ENCODE measurements around the gene ZMPSTE24. TPM values are rescaled to one million over a fixed set of nuclear protein-coding genes. Genes with fewer than 3 reads are reported as not detected.
"Not testable (repeated sequence)": the region's sequence is repeated elsewhere in the genome, so short reads cannot be mapped to it uniquely, and the experiment has no call there.

Gene ZMPSTE24
- polyA plus RNA-seq, 2 donors: 14.4 to 18.7 TPM

DNA sequence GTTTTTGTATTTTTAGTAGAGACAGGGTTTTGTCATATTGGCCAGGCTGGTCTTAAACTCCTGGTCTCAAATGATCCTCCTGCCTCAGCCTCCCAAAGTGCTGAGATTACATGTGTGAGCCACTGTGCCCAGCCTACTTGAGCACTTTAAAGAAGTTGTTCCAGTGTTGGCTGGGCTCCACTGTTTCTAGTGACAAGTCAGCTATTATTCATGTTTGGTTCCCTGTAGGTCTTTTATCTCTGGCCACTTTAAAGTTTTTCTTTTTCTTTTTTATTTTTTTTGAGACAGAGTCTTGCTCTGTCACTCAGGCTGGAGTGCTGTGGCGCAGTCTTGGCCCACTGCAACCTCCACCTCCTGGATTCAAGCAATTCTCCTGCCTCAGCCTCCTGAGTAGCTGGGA lies 73.4 kb downstream of the ZMPSTE24 start:
- H3K4me3 ChIP-seq (ENCODE audit: low read depth in 1 of 2, low read length in 2 of 2); H3K36me3 ChIP-seq (ENCODE audit: control insufficient read depth in 2 of 2, insufficient read depth in 2 of 2, low read length in 1 of 2); H3K4me1 ChIP-seq (ENCODE audit: control insufficient read depth in 2 of 2, insufficient read depth in 2 of 2, low read length in 1 of 2); H3K27me3 ChIP-seq (ENCODE audit: control insufficient read depth in 1 of 2, insufficient read depth in 2 of 2, low read length in 2 of 2); H3K9me3 ChIP-seq (ENCODE audit: control insufficient read depth in 2 of 2, insufficient read depth in 1 of 2, low read depth in 1 of 2, low read length in 1 of 2); H3K27ac ChIP-seq (ENCODE audit: low read depth in 2 of 2, low read length in 1 of 2): not testable (repeated sequence)
- WGBS, 2 donors: 85 to 90% methylated on average over 1 of the region's 1 CpG

DNA sequence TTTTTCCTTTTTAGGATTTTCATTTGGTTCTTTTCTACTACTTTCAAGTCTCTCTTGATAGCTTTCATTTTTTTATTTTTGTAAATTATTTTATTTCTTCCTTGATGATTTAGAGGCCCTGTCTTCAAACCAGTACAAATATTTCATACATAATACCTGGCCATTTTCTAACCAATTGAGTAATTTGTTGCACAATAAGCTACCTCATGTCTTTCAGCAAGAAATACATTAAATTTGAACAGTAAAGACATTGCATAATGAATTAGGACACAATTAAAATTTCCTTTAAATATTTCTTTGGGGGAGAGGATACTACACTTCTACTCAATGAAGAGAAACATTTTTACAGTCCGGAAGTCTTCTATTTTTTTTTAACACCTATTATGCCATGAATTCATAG lies 74.7 kb downstream of the ZMPSTE24 start:
- Histone ChIP-seq H3K4me1 (ENCODE audit: control insufficient read depth in 2 of 2, insufficient read depth in 2 of 2, low read length in 1 of 2) (no peaks in the 10 kb centered on the region), H3K27ac (ENCODE audit: low read depth in 2 of 2, low read length in 1 of 2) (no peak overlapping the region), H3K9me3 (ENCODE audit: control insufficient read depth in 2 of 2, insufficient read depth in 1 of 2, low read depth in 1 of 2, low read length in 1 of 2) (no peaks in the 10 kb centered on the region), H3K36me3 (ENCODE audit: control insufficient read depth in 2 of 2, insufficient read depth in 2 of 2, low read length in 1 of 2) (no peaks in the 10 kb centered on the region), H3K27me3 (ENCODE audit: control insufficient read depth in 1 of 2, insufficient read depth in 2 of 2, low read length in 2 of 2) (no peaks in the 10 kb centered on the region), H3K4me3 (ENCODE audit: low read depth in 1 of 2, low read length in 2 of 2) (no peak overlapping the region)
- 84 to 87% methylated on average over 1 of the region's 1 CpG for WGBS, 2 donors

DNA sequence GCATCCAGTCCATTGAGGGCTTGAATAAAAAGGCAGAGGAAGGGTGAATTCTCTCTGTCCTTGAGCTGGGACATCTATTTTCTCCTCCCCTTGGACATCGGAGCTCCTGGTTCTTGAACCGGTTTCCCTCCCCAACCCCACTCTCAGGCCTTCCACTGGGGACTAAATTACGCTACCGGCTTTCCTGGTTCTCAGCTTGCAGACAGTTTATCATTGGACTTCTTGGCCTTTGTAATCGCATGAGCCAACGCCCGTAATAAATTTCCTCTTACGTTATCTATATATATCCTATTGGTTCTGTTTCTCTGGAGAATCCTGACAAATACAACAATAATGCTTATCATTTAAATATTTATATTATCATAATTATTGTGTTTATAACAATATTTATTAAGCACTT lies 79.4 kb downstream of the ZMPSTE24 start:
- Histone ChIP-seq H3K4me3 (ENCODE audit: low read depth in 1 of 2, low read length in 2 of 2) (no peak overlapping the region), H3K36me3 (ENCODE audit: control insufficient read depth in 2 of 2, insufficient read depth in 2 of 2, low read length in 1 of 2) (no peaks in the 10 kb centered on the region), H3K27ac (ENCODE audit: low read depth in 2 of 2, low read length in 1 of 2) (no peak overlapping the region), H3K4me1 (ENCODE audit: control insufficient read depth in 2 of 2, insufficient read depth in 2 of 2, low read length in 1 of 2) (no peaks in the 10 kb centered on the region), H3K27me3 (ENCODE audit: control insufficient read depth in 1 of 2, insufficient read depth in 2 of 2, low read length in 2 of 2) (no peaks in the 10 kb centered on the region), H3K9me3 (ENCODE audit: control insufficient read depth in 2 of 2, insufficient read depth in 1 of 2, low read depth in 1 of 2, low read length in 1 of 2) (no peaks in the 10 kb centered on the region)
- WGBS, 2 donors: 78 to 85% methylated on average over 8 of the region's 8 CpGs

DNA sequence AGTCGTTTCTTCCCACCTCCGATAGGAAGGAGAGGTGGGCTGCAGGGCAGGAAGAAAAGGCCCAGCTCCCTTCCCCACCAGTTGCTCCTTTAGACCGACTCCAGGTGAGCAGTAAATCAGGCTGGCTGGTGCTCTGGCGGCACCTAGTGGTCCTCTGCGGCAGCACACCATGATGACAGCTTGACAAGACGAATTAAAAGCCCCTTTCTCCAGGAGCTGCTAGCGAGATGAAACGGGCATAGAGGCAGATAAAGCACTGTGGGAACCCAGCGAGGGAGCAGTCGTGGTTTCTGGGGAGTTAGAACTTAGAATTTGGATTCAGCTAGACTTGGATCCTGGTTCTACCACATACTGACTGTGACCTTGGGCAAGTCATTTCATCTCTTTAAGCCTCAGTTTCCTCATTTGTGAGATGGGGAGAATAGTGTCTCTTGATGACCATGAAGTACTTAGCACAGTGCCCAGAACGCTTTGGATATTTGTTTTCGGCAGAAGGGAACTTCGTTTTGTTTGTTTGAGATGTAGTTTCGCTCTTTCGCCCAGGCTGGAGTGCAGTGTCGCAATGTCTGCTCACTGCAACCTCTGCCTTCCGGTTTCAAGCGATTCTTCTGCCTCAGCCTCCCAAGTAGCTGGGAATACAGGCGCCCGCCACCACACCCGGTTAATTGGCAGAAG lies 80.8 kb downstream of the ZMPSTE24 start:
- Histone ChIP-seq H3K4me1 (ENCODE audit: control insufficient read depth in 2 of 2, insufficient read depth in 2 of 2, low read length in 1 of 2) (no peaks in the 10 kb centered on the region), H3K4me3 (ENCODE audit: low read depth in 1 of 2, low read length in 2 of 2) (peak overlapping the region in 1 of 2 donors; percentile 15), H3K36me3 (ENCODE audit: control insufficient read depth in 2 of 2, insufficient read depth in 2 of 2, low read length in 1 of 2) (no peaks in the 10 kb centered on the region), H3K27ac (ENCODE audit: low read depth in 2 of 2, low read length in 1 of 2) (peak overlapping the region in 1 of 2 donors; percentile 11), H3K9me3 (ENCODE audit: control insufficient read depth in 2 of 2, insufficient read depth in 1 of 2, low read depth in 1 of 2, low read length in 1 of 2) (no peaks in the 10 kb centered on the region), H3K27me3 (ENCODE audit: control insufficient read depth in 1 of 2, insufficient read depth in 2 of 2, low read length in 2 of 2) (no peaks in the 10 kb centered on the region)
- WGBS, 2 donors: 28 to 29% methylated on average over 21 of the region's 21 CpGs

DNA sequence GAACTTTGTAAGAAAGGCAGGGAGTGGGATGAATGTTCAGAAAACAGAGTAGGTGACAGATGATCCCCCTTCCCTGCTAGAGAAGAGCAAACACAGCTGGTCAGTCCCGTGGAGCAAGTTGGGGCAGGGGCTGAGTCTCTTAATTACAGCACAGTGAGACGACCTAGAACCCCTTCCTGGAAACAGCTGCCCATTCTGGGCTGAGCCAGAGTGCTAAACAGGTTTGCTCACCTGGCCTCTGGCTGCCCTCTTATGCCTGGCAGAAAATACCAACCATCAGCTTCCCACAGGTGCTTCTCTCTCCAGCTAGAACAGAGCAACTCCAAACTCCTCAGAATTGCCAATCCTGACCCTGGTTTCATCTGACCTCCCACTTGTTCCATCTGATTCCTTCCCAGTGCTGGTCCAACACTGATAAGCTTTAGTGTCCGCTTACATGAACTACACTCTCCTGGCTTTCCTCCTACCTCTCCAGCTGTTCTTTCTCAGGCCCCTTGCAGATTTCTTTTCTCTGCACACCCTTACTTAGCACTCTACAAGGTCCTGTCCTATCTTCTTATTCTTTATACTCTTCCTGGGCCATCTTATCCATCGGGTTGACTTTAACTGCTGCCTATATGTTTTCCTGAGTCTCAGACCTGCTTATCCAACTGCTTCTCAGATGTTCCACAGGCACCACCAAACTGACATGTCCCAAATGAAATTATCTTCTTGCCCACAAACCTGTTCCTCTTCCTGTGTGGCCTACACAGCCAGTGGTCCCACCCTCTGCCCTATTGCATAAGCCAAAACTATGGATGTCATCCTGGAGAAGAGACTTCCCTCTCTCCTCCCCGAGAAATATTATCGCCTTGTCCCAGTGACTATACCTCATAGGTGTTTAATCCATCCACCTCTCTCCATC lies 81.6 kb downstream of the ZMPSTE24 start:
- 53 to 58% methylated on average over 6 of the region's 6 CpGs for WGBS, 2 donors

DNA sequence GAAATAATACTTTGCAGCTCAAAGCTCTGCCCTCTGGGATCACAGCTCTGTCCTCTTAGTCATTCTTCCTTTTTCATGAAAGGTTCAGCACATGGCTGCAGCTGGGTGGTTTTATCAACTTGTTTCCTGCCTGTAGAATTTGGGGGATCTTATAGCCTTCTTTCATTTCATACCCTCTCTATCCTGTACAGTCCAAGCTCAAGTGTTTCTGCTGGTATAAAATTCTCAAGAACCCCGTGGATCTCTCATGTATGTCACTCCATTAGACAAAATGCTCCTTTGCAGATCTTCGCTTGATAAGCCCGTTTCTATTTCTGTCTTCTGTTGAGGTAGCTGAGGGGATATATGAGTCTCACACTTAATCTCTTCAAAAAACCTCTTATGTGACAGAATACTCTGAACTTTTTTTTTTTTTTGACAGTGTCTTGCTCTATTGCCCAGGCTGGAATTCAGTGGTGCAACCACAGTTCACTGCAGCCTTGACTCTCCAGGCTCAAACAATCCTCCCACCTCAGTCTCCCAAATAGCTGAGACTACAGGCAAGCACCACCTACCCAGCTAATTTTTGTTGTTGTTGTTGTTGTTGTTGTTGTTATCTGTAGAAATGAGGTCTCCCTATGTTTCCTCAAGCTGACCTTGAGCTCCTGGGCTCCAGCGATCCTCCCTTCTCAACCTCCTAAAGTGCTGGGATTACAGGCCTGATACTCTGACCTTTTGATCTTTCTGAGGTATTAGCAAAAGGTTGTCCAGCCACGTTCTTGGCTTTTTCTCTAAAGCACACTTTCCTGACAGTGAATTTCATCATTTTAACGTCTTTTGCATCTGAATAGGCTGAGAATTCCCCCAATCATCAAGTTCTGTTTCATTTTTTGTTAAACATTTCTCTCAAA lies 83.7 kb downstream of the ZMPSTE24 start:
- Histone ChIP-seq H3K27me3 (ENCODE audit: control insufficient read depth in 1 of 2, insufficient read depth in 2 of 2, low read length in 2 of 2) (no peaks in the 10 kb centered on the region), H3K4me3 (ENCODE audit: low read depth in 1 of 2, low read length in 2 of 2) (no peak overlapping the region), H3K4me1 (ENCODE audit: control insufficient read depth in 2 of 2, insufficient read depth in 2 of 2, low read length in 1 of 2) (no peaks in the 10 kb centered on the region), H3K9me3 (ENCODE audit: control insufficient read depth in 2 of 2, insufficient read depth in 1 of 2, low read depth in 1 of 2, low read length in 1 of 2) (no peaks in the 10 kb centered on the region), H3K36me3 (ENCODE audit: control insufficient read depth in 2 of 2, insufficient read depth in 2 of 2, low read length in 1 of 2) (no peaks in the 10 kb centered on the region), H3K27ac (ENCODE audit: low read depth in 2 of 2, low read length in 1 of 2) (no peak overlapping the region)
- WGBS, 2 donors: 65 to 74% methylated on average over 6 of the region's 6 CpGs

More for the DNA sequence above, 81.6 kb downstream of the ZMPSTE24 start:
- H3K4me3 ChIP-seq (ENCODE audit: low read depth in 1 of 2, low read length in 2 of 2): no peak overlapping the region
- no peaks in the 10 kb centered on the region for H3K4me1 ChIP-seq (ENCODE audit: control insufficient read depth in 2 of 2, insufficient read depth in 2 of 2, low read length in 1 of 2)
- no peaks in the 10 kb centered on the region for H3K36me3 ChIP-seq (ENCODE audit: control insufficient read depth in 2 of 2, insufficient read depth in 2 of 2, low read length in 1 of 2)
- no peaks in the 10 kb centered on the region for H3K9me3 ChIP-seq (ENCODE audit: control insufficient read depth in 2 of 2, insufficient read depth in 1 of 2, low read depth in 1 of 2, low read length in 1 of 2)
- peak overlapping the region in 1 of 2 donors; percentile 49 for H3K27ac ChIP-seq (ENCODE audit: low read depth in 2 of 2, low read length in 1 of 2)
- no peaks in the 10 kb centered on the region for H3K27me3 ChIP-seq (ENCODE audit: control insufficient read depth in 1 of 2, insufficient read depth in 2 of 2, low read length in 2 of 2)

DNA sequence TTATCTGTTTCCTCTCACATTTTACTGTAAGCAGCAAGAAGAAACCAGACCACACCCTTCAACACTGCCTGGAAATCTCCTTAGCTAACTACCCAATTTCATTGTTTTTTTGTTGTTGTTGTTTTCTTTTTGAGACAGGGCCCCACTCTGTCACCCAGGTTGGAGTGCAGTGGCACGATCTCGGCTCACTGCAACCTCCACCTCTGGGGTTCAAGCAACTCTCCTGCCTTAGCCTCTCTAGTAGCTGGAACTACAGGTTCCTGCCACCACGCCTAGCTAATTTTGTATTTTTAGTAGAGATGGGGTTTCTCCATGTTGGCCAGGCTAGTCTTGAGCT lies 84.3 kb downstream of the ZMPSTE24 start:
- not testable (repeated sequence) for H3K36me3 ChIP-seq (ENCODE audit: control insufficient read depth in 2 of 2, insufficient read depth in 2 of 2, low read length in 1 of 2); H3K4me1 ChIP-seq (ENCODE audit: control insufficient read depth in 2 of 2, insufficient read depth in 2 of 2, low read length in 1 of 2); H3K9me3 ChIP-seq (ENCODE audit: control insufficient read depth in 2 of 2, insufficient read depth in 1 of 2, low read depth in 1 of 2, low read length in 1 of 2); H3K27ac ChIP-seq (ENCODE audit: low read depth in 2 of 2, low read length in 1 of 2); H3K4me3 ChIP-seq (ENCODE audit: low read depth in 1 of 2, low read length in 2 of 2); H3K27me3 ChIP-seq (ENCODE audit: control insufficient read depth in 1 of 2, insufficient read depth in 2 of 2, low read length in 2 of 2)
- 87 to 89% methylated on average over 3 of the region's 3 CpGs for WGBS, 2 donors

Other genes with a start within 250 kb of the ZMPSTE24 start
- gene CAP1, start 217.5 kb upstream of the ZMPSTE24 start, polyA plus RNA-seq: 100 to 1,000 TPM in 1 of 2 donors, 10 to 100 TPM in 1; 72.0 to 168 TPM
- gene PPT1, start 161.0 kb upstream of the ZMPSTE24 start, polyA plus RNA-seq: 10 to 100 TPM; 20.3 to 25.1 TPM
- gene RLF, start 96.8 kb upstream of the ZMPSTE24 start, polyA plus RNA-seq: 1 to 10 TPM; 4.7 to 5.6 TPM
- gene TMCO2, start 10.3 kb upstream of the ZMPSTE24 start, polyA plus RNA-seq: not detected
- 1 to 10 TPM in 1 of 2 donors, under 1 TPM in 1; 0.54 to 1.3 TPM for gene COL9A2, start 59.0 kb downstream of the ZMPSTE24 start, polyA plus RNA-seq
- gene SMAP2, start 115.5 kb downstream of the ZMPSTE24 start, polyA plus RNA-seq: 10 to 100 TPM in 1 of 2 donors, 1 to 10 TPM in 1; 9.1 to 14.2 TPM
- gene ZFP69B, start 192.2 kb downstream of the ZMPSTE24 start, polyA plus RNA-seq: under 1 TPM; 0.46 to 0.49 TPM
- gene ZFP69, start 219.1 kb downstream of the ZMPSTE24 start, polyA plus RNA-seq: 1 to 10 TPM; 1.4 to 3.1 TPM